ENCODE data around the gene LAMTOR2. TPM values are rescaled to one million over a fixed set of nuclear protein-coding genes. Genes with fewer than 3 reads are reported as not detected.

Gene LAMTOR2
- total RNA-seq, 3 donors from 2014 or later, result 56.6 to 62.3 (median 59.2) TPM

DNA sequence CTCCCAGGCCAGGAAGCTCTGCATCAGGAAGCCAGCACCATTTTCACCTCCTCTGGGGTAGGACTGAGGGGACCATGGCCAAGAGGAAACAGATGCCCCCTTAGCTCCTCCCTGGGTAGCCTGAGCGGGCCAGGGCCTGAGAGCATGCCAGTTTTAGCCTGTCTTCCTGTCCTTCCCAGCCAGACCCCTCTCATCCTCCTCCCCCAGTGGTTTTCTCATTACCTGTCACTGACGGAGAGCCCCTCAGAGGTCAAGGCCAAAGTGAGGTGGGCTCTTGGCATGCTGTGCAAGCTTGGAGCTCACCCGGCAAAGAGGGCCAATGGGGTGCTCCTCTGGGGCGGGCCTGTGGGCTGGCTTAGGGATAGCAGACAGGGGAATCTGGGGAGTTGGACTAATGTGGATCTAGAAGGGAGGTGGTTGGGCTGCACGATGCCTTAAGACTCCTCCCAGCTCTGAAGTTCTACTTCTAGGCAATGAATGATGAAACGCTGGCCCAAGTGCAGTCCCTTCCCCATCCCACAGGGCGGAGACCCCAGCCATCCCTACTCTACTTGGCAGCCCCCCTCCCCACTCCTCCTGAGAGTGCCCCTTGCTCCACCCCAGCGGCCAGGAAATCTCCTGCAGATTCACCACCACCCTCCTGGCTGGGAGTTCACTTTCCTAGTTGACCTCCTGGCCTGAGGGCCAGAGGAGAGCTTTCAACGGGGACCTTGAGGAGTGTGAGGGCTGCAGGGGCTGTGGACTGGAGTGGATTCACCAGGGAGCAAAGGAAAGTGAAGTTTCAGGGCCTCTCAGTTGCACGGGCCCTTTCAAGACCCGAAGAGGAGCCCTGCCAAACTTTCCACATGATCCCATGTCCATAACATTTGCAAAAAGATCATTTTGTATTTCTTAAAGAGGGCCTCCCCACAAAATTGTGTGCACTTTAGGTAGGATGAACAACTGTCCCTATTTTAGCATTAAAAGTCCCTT is 50.6 kb downstream of the LAMTOR2 start:
- Mint-ChIP-seq H3K4me1 (ENCODE audit: low read depth) (peaks cover 60% of the 10 kb centered on the region), H3K9me3 (no peaks in the 10 kb centered on the region), H3K36me3 (ENCODE audit: insufficient read depth) (no peaks in the 10 kb centered on the region), H3K4me3 (peak overlapping the region; percentile 80), H3K27me3 (ENCODE audit: low read depth) (peaks cover 2% of the 10 kb centered on the region)
- DNase-seq (no peak), ATAC-seq (no peak)

DNA sequence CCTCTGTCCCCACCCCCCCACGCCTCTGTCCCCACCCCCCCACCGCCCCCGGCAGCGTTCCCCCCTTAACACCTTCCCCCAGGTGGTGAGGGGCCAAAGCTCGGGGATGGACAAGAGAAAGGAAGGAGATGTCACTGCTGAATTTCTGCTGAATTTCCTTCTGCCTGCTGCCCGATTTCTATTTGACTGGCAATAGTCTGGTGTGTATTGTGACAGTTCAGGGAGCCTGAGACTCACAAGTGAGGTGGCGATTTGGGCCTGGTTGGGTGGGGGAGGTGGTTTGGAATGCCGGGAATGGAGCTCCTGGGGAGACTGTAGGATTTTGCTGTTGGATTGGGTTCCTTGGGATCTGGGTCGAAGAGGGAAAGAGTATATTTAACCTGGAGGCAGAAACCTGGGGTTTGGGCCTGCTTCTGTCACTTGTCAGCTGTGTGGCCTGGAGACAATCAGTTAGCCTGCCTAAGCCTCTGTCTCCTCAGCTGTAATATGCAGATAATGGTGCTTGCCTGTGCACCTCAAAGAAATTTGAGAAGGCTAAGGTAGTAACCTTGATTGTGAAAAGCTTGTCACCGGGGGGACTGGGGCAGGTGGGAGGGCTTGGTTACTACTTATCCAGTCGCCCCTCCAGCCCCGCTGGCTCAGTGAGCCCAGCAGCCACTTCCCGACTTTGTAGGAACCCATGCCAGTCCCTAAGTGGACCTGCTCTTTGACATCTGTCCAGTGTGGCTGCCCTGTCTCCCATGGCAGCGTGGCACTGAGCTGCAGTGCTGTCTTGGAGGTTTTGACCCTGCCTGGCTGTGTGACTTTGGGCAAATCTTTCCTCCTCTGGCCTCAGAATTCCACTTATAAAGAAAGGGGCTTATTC is 52.3 kb downstream of the LAMTOR2 start:
- no peaks in the 10 kb centered on the region for H3K27me3 Mint-ChIP-seq (ENCODE audit: low read depth)
- H3K9me3 Mint-ChIP-seq, result no peaks in the 10 kb centered on the region
- no peaks in the 10 kb centered on the region for H3K36me3 Mint-ChIP-seq (ENCODE audit: insufficient read depth)
- DNase-seq (no peak), ATAC-seq (peak; percentile 37 to 39)
- H3K4me1 Mint-ChIP-seq (ENCODE audit: low read depth), result peaks cover 50% of the 10 kb centered on the region
- H3K4me3 Mint-ChIP-seq, result peak overlapping the region; percentile 80

DNA sequence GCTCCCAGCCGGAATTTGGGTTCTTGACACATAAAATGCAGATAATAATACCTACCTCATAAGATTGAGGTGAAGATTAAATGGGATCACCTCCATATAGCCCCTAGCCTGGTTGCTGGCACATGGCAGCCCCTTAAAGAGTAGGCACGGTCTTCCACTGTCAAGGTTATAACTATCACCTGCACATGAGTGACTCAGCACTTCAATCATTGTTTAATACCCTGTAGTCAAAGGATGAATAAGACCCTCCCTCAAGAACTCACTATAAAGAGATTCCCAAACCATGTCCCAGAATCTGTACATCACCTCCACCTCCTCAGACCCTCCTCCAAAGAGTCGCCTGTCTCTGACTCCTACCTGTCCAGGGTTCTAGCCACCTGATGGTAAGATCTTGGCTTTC is 53.5 kb downstream of the LAMTOR2 start:
- H3K27me3 Mint-ChIP-seq (ENCODE audit: low read depth), result no peaks in the 10 kb centered on the region
- no peak overlapping the region for H3K4me3 Mint-ChIP-seq
- ATAC-seq (no peak), DNase-seq (no peak)
- no peaks in the 10 kb centered on the region for H3K9me3 Mint-ChIP-seq
- H3K4me1 Mint-ChIP-seq (ENCODE audit: low read depth), result peaks cover 47% of the 10 kb centered on the region
- H3K36me3 Mint-ChIP-seq (ENCODE audit: insufficient read depth), result no peaks in the 10 kb centered on the region

Other genes starting within 250 kb of the LAMTOR2 start
- gene GON4L, start 197.6 kb upstream of the LAMTOR2 start, total RNA-seq, result 10 to 100 TPM; 42.6 to 48.4 (median 47.8) TPM
- 1 to 10 TPM; 4.6 to 8.0 (median 5.4) TPM for gene SYT11, start 195.2 kb upstream of the LAMTOR2 start, total RNA-seq
- gene RIT1, start 143.4 kb upstream of the LAMTOR2 start, total RNA-seq, result 10 to 100 TPM; 15.6 to 25.0 (median 17.9) TPM
- gene KHDC4, start 120.4 kb upstream of the LAMTOR2 start, total RNA-seq, result 10 to 100 TPM; 32.2 to 38.3 (median 37.9) TPM
- not detected for gene RXFP4, start 113.1 kb upstream of the LAMTOR2 start, total RNA-seq
- gene ARHGEF2, start 76.2 kb upstream of the LAMTOR2 start, total RNA-seq, result 100 to 1,000 TPM; 144 to 174 (median 149) TPM
- gene SSR2, start 33.8 kb upstream of the LAMTOR2 start, total RNA-seq, result 100 to 1,000 TPM; 167 to 183 (median 173) TPM
- 10 to 100 TPM; 52.9 to 57.3 (median 53.7) TPM for gene UBQLN4, start 984 bp upstream of the LAMTOR2 start, total RNA-seq
- gene RAB25, start 6.4 kb downstream of the LAMTOR2 start, total RNA-seq, result under 1 TPM; 0.61 to 0.79 (median 0.63) TPM
- gene MEX3A, start 27.7 kb downstream of the LAMTOR2 start, total RNA-seq, result under 1 TPM; 0.50 to 0.66 (median 0.57) TPM
- 100 to 1,000 TPM; 113 to 162 (median 124) TPM for gene LMNA, start 59.9 kb downstream of the LAMTOR2 start, total RNA-seq
- 10 to 100 TPM; 31.7 to 51.5 (median 37.1) TPM for gene SEMA4A, start 98.8 kb downstream of the LAMTOR2 start, total RNA-seq
- 10 to 100 TPM; 61.3 to 79.7 (median 73.0) TPM for gene SLC25A44, start 139.3 kb downstream of the LAMTOR2 start, total RNA-seq
- gene PMF1, start 158.2 kb downstream of the LAMTOR2 start, total RNA-seq, result 100 to 1,000 TPM; 184 to 201 (median 192) TPM
- gene BGLAP, start 187.4 kb downstream of the LAMTOR2 start, total RNA-seq, result 1 to 10 TPM; 2.0 to 2.5 (median 2.4) TPM
- gene PAQR6, start 193.3 kb downstream of the LAMTOR2 start, total RNA-seq, result 1 to 10 TPM; 2.0 to 3.6 (median 3.4) TPM
- gene SMG5, start 228.0 kb downstream of the LAMTOR2 start, total RNA-seq, result 100 to 1,000 TPM; 118 to 125 (median 123) TPM
- gene TMEM79, start 229.5 kb downstream of the LAMTOR2 start, total RNA-seq, result 1 to 10 TPM; 6.3 to 6.9 (median 6.4) TPM
- gene GLMP, start 240.9 kb downstream of the LAMTOR2 start, total RNA-seq, result 10 to 100 TPM; 12.6 to 15.8 (median 13.2) TPM
- under 1 TPM in 1 of 3 donors, not detected in 2; 0.42 TPM for gene VHLL, start 244.5 kb downstream of the LAMTOR2 start, total RNA-seq